GM18502 (cell line): Measurements from ENCODE around the gene CCND3.
A peak's percentile ranks its signal among the peaks of the same experiment; 100 is the strongest.

ENCODE experiments used
- ATAC-seq: cut with Tn5 transposase; IDR thresholded peaks from one replicate; pipeline ENCODE4 v1.9.1; 2021; ENCODE audit warnings: mild to moderate bottlenecking; ENCODE audit not compliant: unreplicated experiment, poor library complexity

CCND3 gene

DNA sequence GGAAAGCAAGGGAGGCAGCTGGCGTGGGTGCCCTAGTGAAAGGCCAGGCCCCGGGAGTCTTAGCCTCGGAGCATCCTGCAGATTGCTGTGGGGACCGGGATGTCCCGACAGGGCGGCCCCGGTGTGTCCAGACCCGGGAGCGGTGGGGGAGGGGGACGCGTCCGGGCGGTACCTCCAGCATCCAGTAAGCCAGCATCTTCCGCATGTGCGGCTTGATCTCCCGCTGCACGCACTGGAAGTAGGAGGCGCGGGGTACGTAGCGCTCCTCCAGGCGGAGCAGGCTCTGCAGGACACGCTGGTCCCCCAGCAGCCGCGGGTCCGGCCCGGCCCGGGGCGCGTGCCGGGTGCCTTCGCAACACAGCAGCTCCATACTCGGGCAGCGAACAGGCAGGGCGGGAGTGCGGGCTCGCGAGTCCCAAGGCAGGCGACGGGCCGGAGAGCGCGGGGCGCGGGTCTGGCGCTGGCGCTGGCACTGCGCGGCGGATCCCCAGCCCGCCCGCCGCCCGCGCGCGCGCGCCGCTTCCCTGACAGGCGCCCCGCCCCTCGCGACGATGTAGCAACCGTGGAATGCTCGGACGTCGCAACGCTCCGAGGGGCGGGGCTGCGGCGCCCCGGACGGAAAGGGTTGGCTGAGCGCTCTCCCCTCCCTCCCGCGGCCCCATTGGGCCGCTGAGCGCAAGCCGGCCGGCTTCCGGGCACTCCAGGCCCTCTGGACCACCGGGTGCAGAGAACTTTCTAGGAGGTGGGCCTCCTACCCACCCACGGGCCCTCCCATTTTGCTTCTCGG lies at the start of gene CCND3:
Gene CCND3 (minus strand): TSS at position 529 of the 787 bp plus-strand sequence. CDS start 159 bp downstream, at position 370.
- ATAC-seq: peak; percentile 90

DNA sequence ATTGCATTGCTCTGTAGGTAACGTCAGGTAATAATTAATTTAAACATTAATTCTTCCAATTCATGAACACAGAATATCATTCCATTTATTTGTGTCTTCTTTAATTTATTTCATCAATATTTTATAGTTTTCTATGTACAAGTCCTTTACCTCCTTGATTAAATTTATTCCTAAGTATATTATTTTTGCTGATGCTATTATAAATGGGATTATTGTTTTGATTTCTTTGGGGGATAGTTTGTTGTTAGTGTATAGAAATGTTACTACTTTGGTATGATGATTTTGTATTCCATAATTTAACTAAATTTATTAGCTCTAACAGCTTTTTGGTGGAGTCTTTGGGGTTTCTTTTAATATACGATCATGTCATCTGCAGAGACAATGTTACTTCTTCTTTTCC lies 44.7 kb upstream of the CCND3 start:
- ATAC-seq: no peak

DNA sequence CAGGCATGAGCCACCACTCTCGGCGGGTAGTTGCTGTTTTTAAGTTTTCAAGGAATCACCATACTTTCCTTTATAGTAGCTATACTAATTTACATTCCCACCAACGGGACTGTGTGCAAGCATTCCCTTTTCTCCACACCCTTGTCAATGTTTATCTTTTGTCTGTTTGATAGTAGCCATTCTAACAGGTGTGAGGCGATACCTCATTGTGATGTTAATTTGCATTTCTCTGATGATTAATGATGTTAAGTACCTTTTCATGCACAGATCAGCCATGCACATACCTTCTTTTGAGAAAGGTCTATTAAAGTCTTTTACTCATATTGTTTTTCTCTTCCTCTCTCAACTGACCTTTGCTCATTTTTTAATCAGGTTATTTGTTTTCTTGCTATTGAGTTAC lies 43.0 kb upstream of the CCND3 start:
- no peak for ATAC-seq

DNA sequence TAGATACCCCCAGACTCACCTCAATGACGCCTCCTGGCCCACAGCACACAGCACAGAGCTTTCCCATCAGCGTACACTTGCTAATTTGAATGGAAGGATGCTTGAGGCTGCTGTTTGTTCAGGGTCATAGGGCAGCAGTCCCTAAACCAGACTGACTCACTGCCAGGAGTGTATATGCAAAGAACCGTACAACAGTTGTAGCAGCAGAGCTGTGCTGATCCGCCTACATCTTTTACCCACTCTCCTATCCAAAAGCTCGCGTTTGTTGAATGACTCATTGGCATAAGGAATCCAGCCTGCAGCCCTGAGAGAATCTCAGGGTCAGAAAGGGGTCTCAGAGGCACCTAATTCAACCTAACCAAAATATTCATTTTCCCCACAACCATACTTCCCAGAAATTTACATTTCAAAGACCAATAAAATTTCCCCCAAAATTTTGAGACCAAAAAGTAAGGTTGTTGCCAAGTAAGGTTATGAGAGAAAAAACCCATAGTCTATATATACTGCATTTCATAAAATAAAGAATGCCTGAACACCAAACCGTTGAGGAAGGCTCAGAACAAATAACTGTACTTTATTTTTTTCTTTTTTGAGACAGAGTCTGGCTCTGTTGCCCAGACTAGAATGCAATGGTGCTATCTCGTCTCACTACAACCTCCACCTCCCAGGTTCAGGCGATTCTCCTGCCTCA lies 35.3 kb upstream of the CCND3 start:
- no peak for ATAC-seq

DNA sequence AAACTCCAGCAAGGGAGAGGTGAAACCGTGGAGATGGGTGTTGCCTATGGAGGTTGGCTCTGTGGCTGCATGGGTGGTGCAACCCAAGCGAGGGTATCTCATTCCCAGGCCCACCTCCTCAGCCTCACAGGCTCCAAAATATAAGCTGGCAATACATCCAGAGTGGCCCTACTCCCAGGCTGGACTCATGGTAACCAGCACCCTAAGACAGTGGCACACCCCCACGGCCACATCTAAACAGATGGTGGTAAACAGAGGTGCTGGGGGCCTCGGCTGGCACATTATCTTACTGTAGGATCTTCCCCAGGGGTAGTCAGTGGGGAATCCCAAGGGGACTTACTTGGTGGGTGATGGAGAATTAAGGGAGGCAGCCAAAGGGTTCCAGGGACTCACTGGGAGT lies 33.7 kb upstream of the CCND3 start:
- ATAC-seq: no peak

DNA sequence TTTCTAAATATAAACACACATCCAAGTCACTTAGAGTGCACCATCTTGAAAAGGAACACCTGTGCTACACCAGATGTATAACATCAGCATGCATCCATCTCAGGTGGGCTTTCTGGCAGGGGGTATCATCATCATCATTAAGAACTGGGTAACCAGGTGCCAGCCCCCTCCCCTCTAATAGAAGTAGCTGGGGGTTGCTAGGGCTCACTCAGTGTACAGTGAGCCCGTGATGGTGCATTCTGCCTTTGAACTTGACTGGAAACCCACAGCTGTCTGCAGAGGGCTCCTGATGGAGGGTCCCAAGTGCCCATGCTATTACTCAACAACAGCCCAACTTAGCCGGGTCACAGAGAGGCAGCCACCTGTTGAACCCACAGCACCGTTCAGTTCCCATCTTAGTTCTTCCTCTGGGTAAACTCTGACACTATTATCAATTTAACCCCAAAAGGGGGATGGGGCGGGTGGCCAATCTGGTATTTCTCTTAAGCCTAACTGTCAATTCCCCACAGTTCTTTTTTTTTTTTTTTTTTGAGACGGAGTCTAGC lies 32.7 kb upstream of the CCND3 start:
- no peak for ATAC-seq

DNA sequence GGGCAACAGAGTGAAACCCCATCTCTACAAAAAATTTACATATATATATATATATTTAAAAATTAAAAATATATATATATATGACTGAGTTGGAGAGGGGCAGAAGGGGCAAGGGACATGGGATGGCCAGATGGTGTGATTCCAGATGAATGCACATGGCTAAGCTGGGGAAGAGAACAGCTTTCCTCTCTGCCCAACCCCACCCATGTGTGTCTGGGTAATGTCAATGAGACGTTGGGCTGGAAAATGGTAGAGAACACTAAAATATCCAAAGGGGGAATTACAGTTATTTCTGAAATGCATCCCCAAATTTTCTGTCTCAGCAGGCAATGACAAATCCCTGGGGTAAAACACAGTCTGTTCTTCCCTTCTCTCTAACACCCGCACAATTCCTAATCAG lies 31.2 kb upstream of the CCND3 start:
- no peak for ATAC-seq

DNA sequence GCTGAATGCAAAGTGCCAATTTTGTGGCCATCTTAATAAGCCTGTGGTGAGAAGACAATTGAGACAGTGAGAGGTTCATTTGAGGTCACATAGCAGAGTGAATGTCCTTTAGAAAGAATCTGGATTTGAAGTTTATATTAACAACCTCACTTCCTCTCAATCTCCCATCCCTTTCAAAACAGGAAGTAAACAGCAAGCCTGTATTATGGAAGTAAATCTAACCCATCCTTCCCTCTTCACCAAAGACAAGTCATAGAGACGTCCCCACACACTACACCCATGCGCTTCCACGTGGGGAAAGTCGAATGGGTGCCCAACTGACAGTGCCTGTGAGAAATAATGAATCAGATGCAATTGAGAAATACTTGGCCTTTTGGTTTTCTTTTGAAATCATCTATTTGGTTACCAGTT lies 28.8 kb upstream of the CCND3 start:
- no peak for ATAC-seq

DNA sequence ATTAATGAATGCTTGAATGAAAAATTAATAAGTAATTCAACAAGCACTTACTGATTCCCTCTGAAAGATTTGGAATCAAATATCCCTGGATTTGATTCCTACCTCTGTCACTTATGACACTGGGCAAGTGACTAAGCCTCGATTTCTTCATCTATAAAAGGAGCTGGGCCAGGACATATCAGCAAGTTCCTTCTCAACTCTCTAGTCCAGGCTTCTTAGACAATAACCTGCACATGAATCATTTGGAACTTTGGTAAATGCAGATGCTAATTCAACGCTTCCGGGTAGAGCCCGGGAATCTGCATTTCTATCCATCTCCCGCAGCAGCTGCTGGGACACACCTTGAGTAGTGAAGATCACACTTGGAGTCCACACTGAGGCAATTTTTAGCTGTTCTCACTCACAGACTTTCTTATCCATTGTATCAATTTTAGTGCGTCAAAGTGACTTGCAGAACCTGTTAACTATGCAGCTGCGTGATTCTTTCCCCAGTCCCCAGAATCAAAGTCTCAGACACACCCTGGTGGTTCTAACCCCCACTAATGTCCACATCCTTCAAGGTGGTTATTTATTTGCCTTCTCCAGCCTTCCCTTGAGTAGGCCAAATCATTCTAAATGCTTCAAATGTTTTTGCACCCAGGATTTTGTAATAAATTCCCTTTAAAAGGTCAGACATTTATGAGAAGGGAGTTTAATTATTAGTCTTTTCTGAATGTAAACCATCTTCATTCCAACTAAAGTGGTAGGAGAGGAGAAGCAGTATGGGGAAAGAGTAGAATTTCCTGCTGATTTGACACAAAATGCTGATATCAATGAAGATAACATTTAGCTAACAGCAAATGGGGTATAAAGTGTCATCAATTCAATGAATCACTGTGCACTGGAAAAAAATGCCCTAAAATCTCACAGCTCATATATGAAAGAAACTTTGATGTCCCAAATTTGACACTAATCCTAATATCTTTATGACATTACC lies 26.0 kb upstream of the CCND3 start:
- no peak for ATAC-seq

DNA sequence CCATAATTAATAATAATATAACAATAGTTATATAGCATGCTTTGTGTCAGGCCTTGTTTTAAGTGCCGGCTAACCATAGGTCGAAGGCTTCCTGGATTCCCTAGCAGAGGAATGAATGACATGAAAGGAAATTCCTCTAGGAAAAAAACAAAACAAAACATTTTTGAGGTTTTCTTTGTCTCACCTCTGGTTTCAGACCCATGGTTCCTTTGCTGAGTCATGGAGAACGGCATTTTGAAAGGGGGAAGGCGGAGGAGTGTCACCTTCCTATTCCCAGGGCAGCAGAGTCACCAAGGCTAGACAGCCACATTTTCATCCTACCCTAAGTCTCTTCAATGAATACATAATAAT lies 25.3 kb upstream of the CCND3 start:
- ATAC-seq: no peak

DNA sequence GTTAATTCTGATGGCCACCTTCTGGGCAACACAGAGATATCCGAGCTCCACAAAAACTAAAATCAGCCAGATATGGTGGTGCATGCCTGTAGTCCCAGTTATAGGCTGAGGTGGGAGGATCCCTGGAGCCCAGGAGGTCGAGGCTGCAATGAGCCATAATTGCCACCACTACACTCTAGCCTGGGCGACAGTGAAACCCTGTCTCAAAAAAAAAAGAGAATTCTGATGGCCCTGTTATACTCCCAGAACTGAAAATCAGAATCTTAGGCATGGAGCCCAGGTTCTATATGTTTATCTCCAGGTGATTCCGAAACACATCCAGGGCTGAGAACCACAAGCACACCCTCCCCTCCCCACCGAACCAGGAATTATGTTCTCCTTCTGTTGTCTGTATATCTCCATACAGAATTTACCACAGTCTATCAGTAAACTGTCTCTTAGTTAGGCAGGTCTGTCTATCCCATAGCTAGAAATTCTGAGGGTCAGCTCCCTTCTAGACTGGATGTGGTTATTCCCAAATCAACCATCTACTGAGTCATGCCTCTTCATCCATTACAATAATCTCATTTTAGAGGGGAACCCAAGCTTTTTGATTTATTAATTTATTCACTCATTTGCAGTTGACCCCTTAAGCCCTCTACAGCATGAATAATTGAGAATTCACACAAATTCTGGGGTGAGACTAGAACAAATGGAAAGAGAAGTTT lies 24.8 kb upstream of the CCND3 start:
- no peak for ATAC-seq

DNA sequence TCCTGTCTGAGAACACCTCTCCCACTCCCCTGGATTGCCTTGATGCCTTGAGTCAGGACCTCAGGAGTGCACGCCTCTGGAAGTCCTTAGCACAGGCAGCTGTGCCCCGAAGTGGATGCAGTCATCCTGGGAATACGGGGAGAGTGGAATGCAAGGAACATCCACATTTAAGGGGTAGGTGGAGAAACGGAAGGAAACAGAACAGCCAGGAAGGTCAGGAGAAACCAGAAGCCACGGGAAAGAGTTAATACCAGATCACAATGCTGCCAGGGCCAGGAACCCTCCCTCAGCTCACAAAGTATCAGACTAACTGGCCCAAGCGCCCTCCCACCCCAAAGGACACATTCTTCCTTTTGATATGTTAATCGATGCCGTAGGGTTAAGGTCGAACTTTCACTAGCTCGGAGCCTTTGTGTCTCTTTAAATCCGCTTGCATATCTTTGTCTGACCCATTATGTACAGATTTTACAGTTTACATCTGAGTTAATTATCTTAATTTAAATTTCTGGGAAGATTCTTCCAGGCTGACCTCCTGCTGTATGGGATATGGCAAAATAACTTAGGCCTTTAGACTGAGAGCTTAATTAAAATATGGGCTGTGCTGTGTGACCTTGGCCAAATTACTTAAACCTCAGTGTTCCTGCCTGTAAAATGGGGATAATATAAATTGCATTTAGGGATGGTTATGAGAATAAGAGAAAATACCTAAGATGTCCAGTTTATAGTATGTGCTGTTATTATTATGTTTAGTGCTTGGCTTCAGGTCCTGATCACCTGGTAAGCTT lies 24.0 kb upstream of the CCND3 start:
- ATAC-seq: no peak

DNA sequence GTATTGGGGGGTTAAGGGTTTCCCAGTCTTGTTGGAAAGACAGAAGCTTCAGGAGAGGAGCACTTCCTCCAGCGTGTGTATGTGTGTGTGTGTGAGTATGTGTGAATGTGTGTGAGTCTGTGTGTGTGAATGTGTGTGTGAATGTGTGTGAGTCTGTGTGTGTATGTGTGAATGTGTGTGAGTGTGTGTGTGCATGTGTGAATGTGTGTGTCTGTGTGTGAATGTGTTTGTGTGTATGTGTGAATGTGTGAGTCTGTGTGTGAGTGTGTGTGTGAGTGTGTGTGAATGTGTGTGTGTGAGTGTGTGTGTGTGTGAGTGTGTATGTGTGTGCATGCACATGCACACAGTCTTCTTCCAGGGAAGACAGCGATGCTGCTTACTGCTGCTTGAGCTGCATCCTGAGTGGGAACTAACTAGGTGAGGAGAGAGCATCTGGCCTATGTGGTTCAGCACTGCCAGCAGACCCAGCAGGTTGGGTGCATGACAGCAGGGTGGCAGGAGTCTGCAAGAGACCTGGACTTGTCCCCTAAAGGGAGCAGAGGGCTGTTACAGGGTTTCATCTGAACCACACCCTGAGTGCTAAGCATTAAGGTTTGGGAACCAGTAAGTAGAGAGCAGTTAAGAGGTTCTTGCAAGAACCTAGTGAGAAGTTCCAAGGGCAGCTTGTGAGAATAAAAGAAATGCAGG lies 22.7 kb upstream of the CCND3 start:
- no peak for ATAC-seq

DNA sequence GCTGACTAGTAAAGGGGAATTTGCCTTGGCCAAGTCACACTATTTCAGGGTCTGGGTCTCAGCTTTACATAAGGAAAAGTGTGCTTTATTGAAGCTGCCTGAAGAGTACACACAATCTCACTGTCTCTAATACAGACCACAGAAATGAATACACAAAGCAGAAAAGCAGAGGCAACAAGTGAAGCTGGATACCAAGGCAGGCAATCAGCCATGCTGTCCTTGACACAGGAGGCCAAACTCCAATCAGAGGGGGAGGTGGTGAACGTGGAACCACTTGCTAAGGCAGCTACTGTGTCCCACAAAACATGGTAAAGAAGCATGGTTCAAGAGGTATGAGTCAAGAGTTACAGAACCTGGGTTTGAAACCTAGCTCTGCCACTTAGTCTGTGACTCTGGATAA lies 21.8 kb upstream of the CCND3 start:
- ATAC-seq: no peak

DNA sequence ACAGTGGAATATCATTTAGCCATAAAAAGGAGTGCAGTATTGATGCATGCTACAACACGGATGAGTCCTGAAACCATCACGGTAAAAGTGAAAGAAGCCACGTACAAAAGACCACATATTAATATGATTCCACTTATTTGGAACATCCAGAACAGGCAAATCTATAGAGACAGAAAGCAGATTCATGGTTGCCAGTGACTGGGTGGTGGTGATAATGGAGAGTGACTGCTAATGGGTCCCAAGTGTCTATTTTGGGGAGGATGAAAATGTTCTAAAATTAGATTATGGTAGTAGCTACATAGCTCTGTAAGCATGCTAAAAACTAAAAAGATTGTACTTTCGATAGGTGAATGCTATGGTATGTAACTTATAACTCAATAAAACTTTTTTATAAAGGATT lies 18.4 kb upstream of the CCND3 start:
- ATAC-seq: no peak

DNA sequence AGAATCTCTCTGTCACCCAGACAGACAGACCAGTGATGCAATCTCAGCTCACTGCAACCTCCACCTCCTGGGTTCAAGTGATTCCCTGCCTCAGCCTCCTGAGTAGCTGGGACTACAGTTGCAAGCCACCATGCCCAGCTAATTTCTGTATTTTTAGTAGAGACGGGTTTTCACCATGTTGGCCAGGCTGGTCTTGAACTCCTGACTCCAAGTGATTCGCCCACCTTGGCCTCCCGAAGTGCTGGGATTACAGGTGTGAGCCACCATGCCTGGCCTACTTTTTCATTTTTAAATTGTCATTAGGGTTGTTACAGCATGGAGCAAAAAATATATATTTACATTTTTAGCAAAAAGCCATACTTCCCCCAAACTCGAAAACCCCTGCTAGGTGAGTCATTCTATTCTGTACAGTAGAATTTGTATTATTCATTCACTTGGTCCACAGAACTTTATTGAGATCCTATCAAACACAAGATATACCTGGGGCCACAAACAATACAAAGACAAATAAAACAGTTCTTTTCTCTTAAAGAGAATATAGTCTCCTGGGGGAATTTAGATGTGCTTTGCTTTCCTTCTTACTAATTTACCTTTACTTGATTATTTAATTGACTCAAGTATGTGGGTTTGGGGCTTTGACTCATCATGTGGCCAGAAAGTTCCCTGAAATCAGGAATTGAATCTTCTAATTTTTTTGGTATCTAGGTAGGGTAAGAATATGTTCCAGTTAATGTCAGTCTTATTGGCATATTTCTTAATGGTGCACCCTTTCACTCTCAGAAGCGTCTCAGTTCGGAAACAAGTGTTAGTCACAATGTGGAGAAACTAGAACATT lies 16.6 kb upstream of the CCND3 start:
- ATAC-seq: no peak

DNA sequence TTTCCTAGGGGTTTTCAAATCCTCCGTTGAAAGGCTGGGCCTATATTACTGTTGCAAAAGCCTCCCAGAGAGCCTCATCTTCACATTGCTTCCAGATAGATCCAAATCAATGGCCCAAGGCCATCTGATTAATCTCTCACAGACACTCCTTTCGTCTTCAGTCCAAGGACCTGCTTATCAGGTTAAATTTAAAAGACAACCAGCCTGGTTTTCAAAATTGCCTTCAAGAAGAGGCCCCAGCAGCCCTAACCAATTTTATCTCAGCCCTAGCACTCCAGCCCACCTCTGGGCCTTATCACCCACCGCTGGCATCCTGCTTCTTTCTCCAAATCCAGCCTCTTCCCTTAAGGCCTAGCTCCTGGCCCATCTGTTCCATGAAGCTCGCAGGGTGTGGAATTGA lies 15.5 kb upstream of the CCND3 start:
- no peak for ATAC-seq

DNA sequence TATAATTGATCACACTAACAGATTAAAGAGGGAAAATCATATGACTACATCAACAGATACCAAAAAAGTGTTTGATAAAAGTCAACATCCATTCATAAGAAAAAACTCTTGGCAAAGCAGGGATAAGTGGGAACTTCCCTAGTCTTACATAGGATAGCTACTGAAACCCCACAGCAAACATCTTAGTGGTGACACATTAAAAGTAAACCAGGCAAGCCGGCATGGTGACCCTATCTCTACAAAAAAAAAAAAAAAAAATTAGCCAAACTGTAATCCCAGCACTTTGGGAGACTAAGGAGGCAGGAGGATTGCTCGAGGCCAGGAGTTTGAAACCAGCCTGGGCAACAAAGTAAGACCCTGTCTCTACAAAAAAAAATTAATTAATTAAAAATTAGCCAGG lies 13.8 kb upstream of the CCND3 start:
- ATAC-seq: no peak
